Fibroblast of skin of left biceps (primary cell): ENCODE results near the gene ZCCHC13.
"Not testable (repeated sequence)": the region's sequence is repeated elsewhere in the genome, so short reads cannot be mapped to it uniquely, and the experiment has no call there.

Source experiments
- DNase-seq, 2 experiments: peaks; one replicate each; pipeline ENCODE4 v3.0.0-alpha.2; 2013; ENCODE audit warnings: low read depth in 2 of 2

Gene ZCCHC13

DNA sequence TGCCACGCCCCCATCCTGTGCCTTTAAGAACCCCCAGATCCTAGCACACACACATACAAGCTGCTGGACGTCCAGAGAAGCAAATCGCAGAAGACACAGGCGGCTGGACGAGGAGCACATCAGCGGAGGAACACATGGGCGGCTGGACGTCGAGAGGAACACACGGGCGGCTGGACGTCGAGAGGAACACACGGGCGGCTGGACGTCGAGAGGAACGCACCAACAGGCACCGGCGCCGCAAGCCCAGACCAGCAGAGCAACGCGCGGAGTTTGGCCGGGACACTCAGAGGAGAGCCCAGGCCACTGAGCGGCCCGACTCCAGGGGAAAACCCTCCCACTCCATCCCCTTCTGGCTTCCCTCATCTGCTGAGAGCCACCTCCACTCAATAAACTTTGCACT is 17.2 kb downstream of the ZCCHC13 start:
- DNase-seq = no peak

DNA sequence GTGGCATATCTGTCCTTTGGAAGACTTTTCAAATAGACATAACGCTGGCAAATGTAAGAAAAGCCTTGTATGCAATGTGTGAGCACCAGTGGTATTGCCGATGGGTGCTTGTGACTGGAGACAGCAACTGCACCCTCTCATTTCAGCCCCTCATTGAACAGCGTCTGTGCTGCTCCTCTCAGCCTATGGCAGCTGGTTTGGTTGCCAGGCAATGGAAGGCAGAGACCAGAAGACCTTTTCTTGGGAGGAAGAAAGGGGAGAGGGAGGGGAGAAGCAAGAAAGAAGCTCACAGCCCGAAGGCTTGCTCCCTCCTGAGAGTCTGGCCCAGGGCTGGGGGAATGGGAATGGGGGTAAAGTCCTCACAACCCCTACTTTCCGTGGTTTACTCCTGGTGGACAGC is 20.2 kb downstream of the ZCCHC13 start:
- DNase-seq = no peak

DNA sequence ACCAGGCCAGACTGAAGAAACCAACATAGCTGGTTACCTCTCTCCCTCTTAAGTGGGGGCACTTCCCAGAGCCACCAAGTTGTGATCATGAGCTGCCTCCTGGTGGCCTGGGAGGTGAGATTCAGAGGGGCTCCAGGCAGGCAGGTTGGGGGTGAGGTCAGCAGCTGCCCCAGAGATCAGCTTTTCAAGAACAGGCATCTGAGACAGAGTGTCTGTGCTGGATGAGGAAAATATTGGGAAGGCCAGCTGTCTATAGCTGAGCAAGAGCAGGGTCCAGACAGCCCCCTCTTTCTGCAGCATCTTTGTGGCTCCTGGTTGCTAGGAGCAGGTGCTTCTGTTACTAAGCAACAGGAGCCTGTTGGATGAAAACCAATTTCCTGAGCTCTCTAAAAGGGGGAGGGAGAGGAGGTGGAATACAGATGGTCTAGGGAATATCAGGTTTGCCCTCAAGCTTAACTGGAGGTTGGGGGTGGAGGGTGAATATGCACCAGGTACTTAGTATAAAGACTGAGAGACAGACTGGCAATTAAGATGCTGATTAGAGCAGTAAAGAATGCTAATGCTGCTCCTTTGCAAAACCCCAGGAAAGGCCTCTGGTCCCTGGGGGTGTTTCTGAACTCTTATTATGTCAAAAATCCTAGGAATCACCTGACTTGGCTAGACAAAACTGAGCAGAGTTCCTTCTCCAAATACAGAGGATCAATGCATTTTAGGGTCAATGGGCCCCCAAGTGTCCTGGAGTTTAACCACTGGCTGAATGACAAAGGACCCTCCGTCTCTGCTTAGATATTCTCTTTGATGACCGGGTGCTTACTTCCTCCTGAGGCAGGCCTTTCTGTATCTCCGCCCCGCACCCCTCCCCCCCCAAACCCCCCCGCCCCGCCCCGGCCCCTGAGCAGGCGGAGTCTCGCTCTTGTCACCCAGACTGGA is 21.4 kb downstream of the ZCCHC13 start:
- DNase-seq = no peak

DNA sequence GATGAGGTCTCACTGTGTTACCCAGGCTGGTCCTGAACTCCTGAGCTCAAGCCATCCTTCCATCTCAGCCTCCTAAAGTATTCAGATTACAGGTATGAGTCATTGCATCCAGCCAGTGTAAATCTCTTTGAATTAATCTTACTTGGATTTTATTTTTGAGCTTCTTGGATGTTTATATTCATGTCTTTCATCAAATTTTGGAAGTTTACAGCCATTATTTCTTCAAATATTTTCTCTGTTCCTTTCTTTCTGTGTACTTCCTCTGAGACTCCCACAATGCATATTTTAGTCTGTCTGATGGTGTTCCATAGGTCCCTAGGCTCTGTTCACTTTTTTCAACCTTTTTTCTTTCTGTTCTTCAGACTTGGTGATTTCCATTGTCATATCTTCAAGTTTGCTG is 34.9 kb downstream of the ZCCHC13 start:
- DNase-seq = no peak

DNA sequence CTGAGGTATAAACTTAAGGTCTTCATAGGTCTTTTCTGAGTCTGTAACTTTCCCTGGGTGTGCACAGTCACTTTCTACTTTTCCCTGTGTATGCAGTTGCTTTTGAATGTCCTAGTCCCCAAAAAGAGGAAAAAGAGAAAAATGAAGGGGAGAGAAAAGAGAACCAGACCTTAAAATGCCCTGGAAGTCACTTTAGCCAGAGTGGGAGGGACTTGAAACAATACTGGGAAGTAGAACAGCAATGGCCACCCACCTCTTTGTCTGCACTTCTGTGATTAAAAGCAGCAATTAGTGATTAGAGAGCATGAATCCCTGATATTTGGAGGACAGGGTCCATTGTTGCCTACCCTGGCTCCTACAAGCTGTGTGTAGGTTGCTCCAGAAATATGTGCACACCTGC is 36.1 kb downstream of the ZCCHC13 start:
- DNase-seq = no peak

DNA sequence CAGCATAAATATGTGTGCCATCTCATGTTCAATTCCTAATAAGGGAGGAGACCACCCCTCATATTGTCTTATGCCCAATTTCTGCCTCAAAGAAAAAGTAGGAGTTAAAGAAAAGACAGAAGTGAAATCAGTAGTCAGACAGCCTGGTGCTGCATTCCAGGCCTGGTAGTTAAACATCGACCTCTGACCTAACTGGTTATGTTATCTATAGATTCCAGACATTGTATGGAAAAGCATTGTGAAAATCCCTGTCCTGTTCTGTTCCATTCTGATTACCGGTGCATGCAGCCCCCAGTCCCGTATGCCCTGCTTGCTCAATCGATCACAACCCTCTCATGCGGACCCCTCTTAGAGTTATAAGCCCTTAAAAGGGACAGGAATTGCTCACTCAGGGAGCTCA is 38.2 kb downstream of the ZCCHC13 start:
- not testable (repeated sequence) for DNase-seq

DNA sequence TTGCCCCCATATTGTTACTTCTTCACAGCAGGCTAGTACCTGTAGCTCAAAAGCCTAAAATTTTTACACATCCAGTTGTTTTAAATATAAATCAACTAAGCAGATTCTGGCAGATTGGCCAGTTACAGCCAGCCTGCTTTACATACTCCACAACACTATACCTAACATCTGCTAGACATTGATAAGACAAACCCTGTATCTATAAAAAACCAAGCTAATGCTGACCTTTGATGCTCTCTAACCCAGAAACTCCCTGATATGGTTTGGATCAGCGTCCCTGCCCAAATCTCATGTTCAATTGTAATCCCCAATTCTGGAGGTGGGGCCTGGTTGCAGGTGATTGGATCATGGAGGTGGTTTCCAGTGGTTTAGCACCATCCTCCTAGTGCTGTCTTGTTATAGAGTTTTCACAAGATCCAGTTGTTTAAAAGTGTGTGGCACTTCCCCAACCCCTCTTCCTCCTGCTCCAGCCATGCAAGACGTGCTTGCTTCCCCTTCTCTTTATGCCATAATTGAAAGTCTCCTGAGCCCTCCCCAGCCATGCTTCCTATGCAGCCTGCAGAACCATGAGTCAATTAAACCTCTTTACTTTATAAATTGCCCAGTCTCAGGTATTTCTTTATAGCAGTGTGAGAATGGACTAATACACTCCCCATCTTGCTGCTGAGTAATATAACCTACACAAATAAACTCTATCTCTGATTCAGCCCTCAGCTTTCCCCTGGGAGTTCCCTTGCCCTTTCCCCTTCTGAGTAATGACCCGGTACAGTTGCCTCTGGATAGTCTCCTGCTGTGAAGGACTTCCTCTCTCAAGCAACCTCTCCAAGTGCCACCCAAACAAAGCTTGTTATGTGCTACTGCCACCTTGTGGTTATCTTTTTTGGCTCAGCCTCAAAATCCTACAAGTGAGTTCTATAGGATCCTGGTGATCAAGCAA is 39.6 kb downstream of the ZCCHC13 start:
- peak; percentile 80 to 83 for DNase-seq

DNA sequence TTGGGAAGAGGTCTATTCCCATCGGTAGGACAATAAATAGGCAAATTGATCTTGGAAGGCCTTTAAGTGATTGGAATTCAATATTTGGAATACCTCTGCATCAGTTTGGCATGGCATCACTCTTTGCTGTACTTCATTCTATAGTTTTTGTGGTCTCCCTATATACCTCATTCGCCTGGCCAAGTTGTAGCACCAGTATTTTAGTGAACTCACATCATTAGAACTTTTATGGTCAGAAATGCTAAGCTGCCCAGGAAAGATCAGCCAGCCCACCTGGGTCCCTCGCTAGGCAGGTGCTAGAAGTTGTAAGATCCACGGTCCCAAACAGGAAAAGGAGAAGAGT is 40.3 kb downstream of the ZCCHC13 start:
- no peak for DNase-seq

DNA sequence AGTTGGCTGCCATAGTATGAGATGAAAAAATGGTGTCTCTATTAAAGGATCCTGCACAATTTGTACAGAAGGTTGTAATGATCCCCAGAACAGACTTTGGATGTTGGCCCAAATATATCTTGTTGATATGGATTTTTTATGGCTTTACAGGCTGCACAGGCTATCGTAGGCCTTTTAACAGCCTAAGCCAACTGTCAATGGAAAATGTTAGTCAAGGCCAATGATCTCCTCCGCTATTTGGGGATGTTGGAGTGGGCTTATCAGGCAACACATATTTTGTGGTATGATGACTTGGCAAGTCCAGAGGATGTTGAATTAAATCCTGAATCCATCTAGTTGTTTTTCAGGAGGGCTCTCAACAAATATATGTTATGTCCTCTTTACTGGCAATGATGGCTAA is 42.1 kb downstream of the ZCCHC13 start:
- DNase-seq = no peak

DNA sequence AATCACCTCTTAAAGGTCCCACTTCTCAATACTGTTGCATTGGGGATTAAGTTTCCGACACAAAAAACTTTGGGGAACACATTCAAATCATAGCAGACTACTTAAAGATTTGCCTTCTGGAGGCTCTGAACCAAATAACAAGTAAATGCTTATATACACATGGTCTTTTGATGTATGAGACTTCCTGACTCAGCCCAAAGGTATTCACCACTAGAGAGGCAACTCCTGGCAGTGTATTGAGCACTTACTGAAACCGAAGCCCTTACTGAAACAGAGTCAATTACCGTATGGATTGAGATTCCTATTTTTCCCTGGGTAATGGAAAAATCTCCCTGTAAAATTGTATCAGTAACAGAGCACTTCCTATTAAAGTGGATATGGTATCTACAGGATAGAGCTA is 45.4 kb downstream of the ZCCHC13 start:
- peak; percentile 45 to 52 for DNase-seq

DNA sequence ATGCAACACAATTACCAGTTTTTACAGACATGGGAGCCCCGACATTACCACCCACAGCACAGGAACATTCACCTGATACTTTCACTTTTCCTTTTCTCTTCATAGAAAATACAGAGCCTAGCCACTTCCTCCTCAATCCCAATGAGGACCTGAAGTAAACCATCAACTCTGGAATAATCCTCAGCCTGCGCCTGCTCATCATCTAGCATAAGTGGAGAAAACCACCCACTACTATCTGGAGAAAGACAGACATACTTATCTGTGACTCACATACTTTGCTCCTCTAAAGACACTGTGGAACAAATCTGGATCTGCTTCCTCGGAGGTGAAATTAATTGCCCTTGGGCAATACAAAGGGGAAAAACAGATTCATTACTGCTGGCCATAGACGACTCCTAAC is 47.8 kb downstream of the ZCCHC13 start:
- DNase-seq = no peak

DNA sequence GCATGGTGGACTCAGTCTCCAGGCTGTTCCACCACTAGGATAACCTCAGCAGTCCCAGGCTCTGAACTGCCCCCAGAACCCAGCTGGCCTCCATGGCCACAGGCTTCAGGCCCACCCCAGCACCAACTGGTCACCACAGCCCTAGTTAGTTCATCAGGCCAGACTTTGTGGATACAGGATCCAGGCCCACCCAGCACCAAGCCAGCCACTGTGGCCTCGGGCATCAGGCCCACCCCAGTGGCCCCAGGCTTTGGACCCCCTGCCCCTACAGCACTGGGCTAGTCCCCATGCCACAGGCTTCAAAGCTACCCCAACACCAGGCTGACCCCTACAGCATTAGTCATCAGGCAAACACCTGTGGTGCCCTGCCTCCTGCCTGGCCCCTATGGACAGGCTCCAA is 50.0 kb downstream of the ZCCHC13 start:
- DNase-seq = no peak
